WTC11 (cell line): ENCODE measurements around the gene PRKCZ. TPM values are rescaled to one million over a fixed set of nuclear protein-coding genes. Genes with fewer than 3 reads are reported as not detected.

Source experiments
- ATAC-seq: fragments of 200-7000 bp; cut with Tn5 transposase; 2 replicates; pipeline ENCODE4 v1.10.0; 2021; ENCODE audit warnings: mild to moderate bottlenecking, moderate library complexity
- CTCF ChIA-PET: fragments of 300-600 bp; sonication (Branson Sonifier 250); formaldehyde crosslinking; loops from one replicate; lab custom pipeline; 2021; ENCODE audit warnings: antibody characterized with exemption; lab: Charles Lee
- POLR2A ChIA-PET: fragments of 350-600 bp; sonication (Branson Sonifier 250); formaldehyde crosslinking; loops from one replicate; lab custom pipeline; 2021; ENCODE audit warnings: antibody characterized with exemption; lab: Charles Lee
- DNase-seq: peaks from one replicate; pipeline ENCODE4 v3.0.0; 2021; ENCODE audit warnings: low spot score
- H3K27ac Mint-ChIP-seq: 2 replicates; pipeline ENCODE4 v1.8.0; 2021; ENCODE audit warnings: mixed read lengths
- H3K27me3 Mint-ChIP-seq: 2 replicates; pipeline ENCODE4 v1.8.0; 2021; ENCODE audit warnings: low read depth, mild to moderate bottlenecking, moderate library complexity, mixed read lengths
- H3K36me3 Mint-ChIP-seq: 2 replicates; pipeline ENCODE4 v1.8.0; 2021; ENCODE audit warnings: mixed read lengths
- H3K4me1 Mint-ChIP-seq: 2 replicates; pipeline ENCODE4 v1.8.0; 2022; ENCODE audit warnings: mixed read lengths
- H3K4me3 Mint-ChIP-seq: 2 replicates; pipeline ENCODE4 v1.8.0; 2021; ENCODE audit warnings: mild to moderate bottlenecking, moderate library complexity, mixed read lengths
- H3K9me3 Mint-ChIP-seq: 2 replicates; pipeline ENCODE4 v1.8.0; 2021; ENCODE audit warnings: mixed read lengths
- CBFB ChIP-seq: sonication (generic); formaldehyde crosslinking; IDR thresholded peaks from 2 replicates; pipeline ENCODE4 v1.8.1; 2022; ENCODE audit warnings: mild to moderate bottlenecking, low read depth, missing genetic modification reagents
- ELF4 ChIP-seq: sonication (generic); formaldehyde crosslinking; IDR thresholded peaks from 2 replicates; pipeline ENCODE4 v1.8.1; 2022; ENCODE audit warnings: low read depth, mild to moderate bottlenecking, moderate library complexity, missing genetic modification reagents
- FOXK1 ChIP-seq: sonication (generic); formaldehyde crosslinking; IDR thresholded peaks from 2 replicates; pipeline ENCODE4 v1.8.0; 2022; ENCODE audit warnings: mild to moderate bottlenecking, moderate library complexity, missing genetic modification reagents
- GTF2I ChIP-seq: fragments of 250-450 bp; sonication (Bioruptor Pico); conservative IDR thresholded peaks from 2 replicates; pipeline ENCODE4 v1.4.0; 2021; ENCODE audit warnings: mild to moderate bottlenecking
- JUN ChIP-seq: sonication (generic); formaldehyde crosslinking; IDR thresholded peaks from 2 replicates; pipeline ENCODE4 v1.8.0; 2023; ENCODE audit warnings: mild to moderate bottlenecking, missing genetic modification reagents
- KAT7 ChIP-seq: sonication (generic); formaldehyde crosslinking; IDR thresholded peaks from 2 replicates; pipeline ENCODE4 v1.8.1; 2023; ENCODE audit warnings: missing genetic modification reagents, mild to moderate bottlenecking, borderline replicate concordance
- MYBL2 ChIP-seq: sonication (generic); formaldehyde crosslinking; IDR thresholded peaks from 2 replicates; pipeline ENCODE4 v1.8.1; 2023; ENCODE audit warnings: mild to moderate bottlenecking, moderate library complexity, missing genetic modification reagents
- RELA ChIP-seq: sonication (generic); formaldehyde crosslinking; IDR thresholded peaks from 2 replicates; pipeline ENCODE4 v1.8.1; 2022; ENCODE audit warnings: missing genetic modification reagents, mild to moderate bottlenecking, borderline replicate concordance
- SMAD3 ChIP-seq: sonication (generic); formaldehyde crosslinking; IDR thresholded peaks from 2 replicates; pipeline ENCODE4 v1.8.0; 2022; ENCODE audit warnings: missing genetic modification reagents, mild to moderate bottlenecking, borderline replicate concordance
- TCF7 ChIP-seq: sonication (generic); formaldehyde crosslinking; IDR thresholded peaks from 2 replicates; pipeline ENCODE4 v1.8.0; 2022; ENCODE audit warnings: mild to moderate bottlenecking, low read depth, missing genetic modification reagents, moderate library complexity
- ZNF425 ChIP-seq: fragments of 250-450 bp; sonication (Bioruptor Pico); conservative IDR thresholded peaks from 2 replicates; pipeline ENCODE4 v1.9.0; 2021; ENCODE audit warnings: mild to moderate bottlenecking
- total RNA-seq: library from RNA; stranded (reverse); gene quantifications from 3 replicates; pipeline ENCODE4 v1.2.3, GENCODE V29; 2021
- TF ChIP-seq, protein P1 (sequence below): sonication (generic); formaldehyde crosslinking; conservative IDR thresholded peaks from 2 replicates; pipeline ENCODE4 v1.8.1; 2023; ENCODE audit warnings: mild to moderate bottlenecking, low read depth, missing genetic modification reagents, moderate library complexity
- TF ChIP-seq, protein P2 (sequence below): sonication (generic); formaldehyde crosslinking; IDR thresholded peaks from 2 replicates; pipeline ENCODE4 v1.8.0; 2022; ENCODE audit warnings: missing genetic modification reagents
- TF ChIP-seq, protein P3 (sequence below): sonication (generic); formaldehyde crosslinking; IDR thresholded peaks from 2 replicates; pipeline ENCODE4 v1.8.0; 2023; ENCODE audit warnings: missing genetic modification reagents

The PRKCZ gene
- total RNA-seq, 1 experiment from 2014 or later, result 52.5 TPM

DNA sequence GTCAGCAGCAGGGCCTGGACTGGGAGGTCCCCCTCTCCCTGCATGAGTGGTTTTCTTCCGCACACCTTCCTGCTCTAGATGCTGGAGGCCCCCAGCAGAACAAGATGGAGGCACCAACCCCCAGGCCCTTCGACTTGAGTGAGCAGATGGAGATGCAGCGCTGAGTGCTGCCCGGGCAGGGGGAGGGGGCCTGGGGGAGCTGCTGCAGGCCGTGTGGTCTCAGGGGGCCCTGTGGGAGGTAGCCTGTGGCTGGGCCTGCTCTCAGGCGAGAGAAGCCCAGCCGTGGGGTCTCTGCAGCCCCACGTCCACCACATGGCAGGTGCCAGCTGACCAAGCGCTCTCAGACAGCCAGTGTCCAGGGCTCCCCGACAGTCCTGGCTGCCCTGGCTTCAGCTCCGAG, 145.6 kb downstream of the PRKCZ start:
- H3K27ac Mint-ChIP-seq, result no peak overlapping the region
- ChIA-PET CTCF (interaction anchor here (1.0 to 3.1 kb wide), 24 partner anchors 10 to 287 kb away, joined by 3 to 170 read pairs (median 6); partner anchors contain the start of genes MORN1 and RER1), POLR2A (interaction anchor here (1.9 to 2.1 kb wide), 2 partner anchors 8 to 186 kb away, joined by 6 read pairs; no protein-coding TSS in a partner anchor)
- TF ChIP-seq GTF2I (CRISPR knock-in tag) (no peak), ZNF425 (CRISPR knock-in tag) (no peak)
- no peak overlapping the region for H3K4me3 Mint-ChIP-seq
- no peak for DNase-seq
- peaks cover 2% of the 10 kb centered on the region; the same call in 1 of the 2 replicates for H3K36me3 Mint-ChIP-seq
- no peak for ATAC-seq
- peaks cover 11% of the 10 kb centered on the region for H3K4me1 Mint-ChIP-seq
- H3K9me3 Mint-ChIP-seq, result no peaks in the 10 kb centered on the region
- H3K27me3 Mint-ChIP-seq, result no peaks in the 10 kb centered on the region; the same call in 1 of the 2 replicates

DNA sequence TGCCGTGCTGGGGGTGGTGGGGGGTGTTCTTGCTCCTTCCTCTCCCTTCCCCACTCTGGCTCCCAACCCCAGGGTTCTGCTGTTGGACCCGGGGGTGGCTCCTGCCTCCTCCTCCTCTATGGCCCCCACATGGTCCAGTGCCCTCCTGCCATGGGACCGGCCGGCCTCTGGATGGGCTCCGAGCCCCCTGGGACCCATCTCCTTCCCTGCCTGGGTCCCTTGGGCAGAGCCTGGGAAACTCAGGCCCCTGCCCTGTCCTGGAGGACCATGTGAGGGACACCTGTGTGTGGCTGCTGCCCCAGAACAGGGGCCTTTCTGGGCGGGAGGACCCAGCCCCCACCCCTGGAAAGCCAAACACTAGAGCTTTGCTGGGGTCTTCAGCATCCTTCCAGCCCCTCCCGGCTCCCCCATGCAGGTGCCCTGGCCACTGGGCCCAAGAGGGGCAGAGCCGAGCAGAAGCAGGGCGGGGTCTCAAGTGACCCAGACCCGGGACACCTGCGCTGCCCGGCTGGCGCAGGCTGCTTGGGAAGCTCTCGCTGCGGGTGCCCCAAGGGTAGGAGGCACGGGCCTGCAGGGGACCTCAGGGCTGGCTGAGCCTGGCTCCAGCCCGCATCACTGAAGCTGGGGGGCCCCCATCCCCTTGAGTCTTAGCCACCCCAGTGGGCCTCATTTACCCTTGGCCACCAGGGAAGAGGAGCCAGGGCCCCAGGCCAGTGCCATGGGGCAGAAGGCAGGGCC, 146.9 kb downstream of the PRKCZ start:
- ATAC-seq, result no peak
- TF ChIP-seq, protein P1, sequence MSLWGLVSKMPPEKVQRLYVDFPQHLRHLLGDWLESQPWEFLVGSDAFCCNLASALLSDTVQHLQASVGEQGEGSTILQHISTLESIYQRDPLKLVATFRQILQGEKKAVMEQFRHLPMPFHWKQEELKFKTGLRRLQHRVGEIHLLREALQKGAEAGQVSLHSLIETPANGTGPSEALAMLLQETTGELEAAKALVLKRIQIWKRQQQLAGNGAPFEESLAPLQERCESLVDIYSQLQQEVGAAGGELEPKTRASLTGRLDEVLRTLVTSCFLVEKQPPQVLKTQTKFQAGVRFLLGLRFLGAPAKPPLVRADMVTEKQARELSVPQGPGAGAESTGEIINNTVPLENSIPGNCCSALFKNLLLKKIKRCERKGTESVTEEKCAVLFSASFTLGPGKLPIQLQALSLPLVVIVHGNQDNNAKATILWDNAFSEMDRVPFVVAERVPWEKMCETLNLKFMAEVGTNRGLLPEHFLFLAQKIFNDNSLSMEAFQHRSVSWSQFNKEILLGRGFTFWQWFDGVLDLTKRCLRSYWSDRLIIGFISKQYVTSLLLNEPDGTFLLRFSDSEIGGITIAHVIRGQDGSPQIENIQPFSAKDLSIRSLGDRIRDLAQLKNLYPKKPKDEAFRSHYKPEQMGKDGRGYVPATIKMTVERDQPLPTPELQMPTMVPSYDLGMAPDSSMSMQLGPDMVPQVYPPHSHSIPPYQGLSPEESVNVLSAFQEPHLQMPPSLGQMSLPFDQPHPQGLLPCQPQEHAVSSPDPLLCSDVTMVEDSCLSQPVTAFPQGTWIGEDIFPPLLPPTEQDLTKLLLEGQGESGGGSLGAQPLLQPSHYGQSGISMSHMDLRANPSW (CRISPR knock-in tag), result no peak
- TF ChIP-seq SMAD3, result no peak
- no peak for TF ChIP-seq FOXK1 (CRISPR knock-in tag)
- no peak for TF ChIP-seq MYBL2 (CRISPR knock-in tag)
- TF ChIP-seq, all 79 proteins: peak for 0
- ChIA-PET CTCF (interaction anchor here (1.0 to 2.7 kb wide), 5 partner anchors 8 to 185 kb away, joined by 3 to 170 read pairs (median 14); no protein-coding TSS in a partner anchor), POLR2A (no interaction called here)
- Mint-ChIP-seq H3K4me3 (no peak overlapping the region), H3K27ac (no peak overlapping the region), H3K4me1 (peaks cover 7% of the 10 kb centered on the region), H3K36me3 (no peaks in the 10 kb centered on the region), H3K27me3 (no peaks in the 10 kb centered on the region; the same call in 1 of the 2 replicates), H3K9me3 (no peaks in the 10 kb centered on the region)
- DNase-seq, result no peak

GRCh38 chr1:2197707-2198165, 147.5 kb downstream of the PRKCZ start:
- Mint-ChIP-seq H3K4me3 (no peak overlapping the region), H3K27ac (no peak overlapping the region), H3K36me3 (no peaks in the 10 kb centered on the region), H3K27me3 (no peaks in the 10 kb centered on the region; the same call in 1 of the 2 replicates), H3K9me3 (no peaks in the 10 kb centered on the region), H3K4me1 (peaks cover 7% of the 10 kb centered on the region)
- ChIA-PET CTCF (interaction anchor here (1.0 to 2.0 kb wide), 2 partner anchors 23 to 184 kb away, joined by 3 to 4 read pairs; no protein-coding TSS in a partner anchor), POLR2A (interaction anchor here (0.6 kb wide), 1 partner anchor 20 kb away, joined by 3 read pairs; no protein-coding TSS in a partner anchor)
- ATAC-seq (no peak), DNase-seq (no peak)
- TF ChIP-seq, protein P1 (CRISPR knock-in tag), result no peak
- TF ChIP-seq RELA, result no peak
- no peak for TF ChIP-seq TCF7 (CRISPR knock-in tag)
- TF ChIP-seq, protein P2, sequence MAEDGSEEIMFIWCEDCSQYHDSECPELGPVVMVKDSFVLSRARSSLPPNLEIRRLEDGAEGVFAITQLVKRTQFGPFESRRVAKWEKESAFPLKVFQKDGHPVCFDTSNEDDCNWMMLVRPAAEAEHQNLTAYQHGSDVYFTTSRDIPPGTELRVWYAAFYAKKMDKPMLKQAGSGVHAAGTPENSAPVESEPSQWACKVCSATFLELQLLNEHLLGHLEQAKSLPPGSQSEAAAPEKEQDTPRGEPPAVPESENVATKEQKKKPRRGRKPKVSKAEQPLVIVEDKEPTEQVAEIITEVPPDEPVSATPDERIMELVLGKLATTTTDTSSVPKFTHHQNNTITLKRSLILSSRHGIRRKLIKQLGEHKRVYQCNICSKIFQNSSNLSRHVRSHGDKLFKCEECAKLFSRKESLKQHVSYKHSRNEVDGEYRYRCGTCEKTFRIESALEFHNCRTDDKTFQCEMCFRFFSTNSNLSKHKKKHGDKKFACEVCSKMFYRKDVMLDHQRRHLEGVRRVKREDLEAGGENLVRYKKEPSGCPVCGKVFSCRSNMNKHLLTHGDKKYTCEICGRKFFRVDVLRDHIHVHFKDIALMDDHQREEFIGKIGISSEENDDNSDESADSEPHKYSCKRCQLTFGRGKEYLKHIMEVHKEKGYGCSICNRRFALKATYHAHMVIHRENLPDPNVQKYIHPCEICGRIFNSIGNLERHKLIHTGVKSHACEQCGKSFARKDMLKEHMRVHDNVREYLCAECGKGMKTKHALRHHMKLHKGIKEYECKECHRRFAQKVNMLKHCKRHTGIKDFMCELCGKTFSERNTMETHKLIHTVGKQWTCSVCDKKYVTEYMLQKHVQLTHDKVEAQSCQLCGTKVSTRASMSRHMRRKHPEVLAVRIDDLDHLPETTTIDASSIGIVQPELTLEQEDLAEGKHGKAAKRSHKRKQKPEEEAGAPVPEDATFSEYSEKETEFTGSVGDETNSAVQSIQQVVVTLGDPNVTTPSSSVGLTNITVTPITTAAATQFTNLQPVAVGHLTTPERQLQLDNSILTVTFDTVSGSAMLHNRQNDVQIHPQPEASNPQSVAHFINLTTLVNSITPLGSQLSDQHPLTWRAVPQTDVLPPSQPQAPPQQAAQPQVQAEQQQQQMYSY (CRISPR knock-in tag), result no peak
- TF ChIP-seq, protein P3, sequence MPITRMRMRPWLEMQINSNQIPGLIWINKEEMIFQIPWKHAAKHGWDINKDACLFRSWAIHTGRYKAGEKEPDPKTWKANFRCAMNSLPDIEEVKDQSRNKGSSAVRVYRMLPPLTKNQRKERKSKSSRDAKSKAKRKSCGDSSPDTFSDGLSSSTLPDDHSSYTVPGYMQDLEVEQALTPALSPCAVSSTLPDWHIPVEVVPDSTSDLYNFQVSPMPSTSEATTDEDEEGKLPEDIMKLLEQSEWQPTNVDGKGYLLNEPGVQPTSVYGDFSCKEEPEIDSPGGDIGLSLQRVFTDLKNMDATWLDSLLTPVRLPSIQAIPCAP (CRISPR knock-in tag), result no peak
- TF ChIP-seq JUN, result no peak
- no peak for TF ChIP-seq KAT7 (CRISPR knock-in tag)
- TF ChIP-seq ELF4, result no peak
- TF ChIP-seq CBFB (CRISPR knock-in tag), result no peak
